ES-I3 (cell line): ENCODE measurements around the gene SBNO2.
A peak's percentile ranks its signal among the peaks of the same experiment; 100 is the strongest.

Experiments
- H3K36me3 ChIP-seq: 2 replicates; pipeline ENCODE4 v1.6.1; 2013; ENCODE audit warnings: mild to moderate bottlenecking, low read length, control low read depth, moderate library complexity; ENCODE audit not compliant: insufficient read depth
- H3K4me1 ChIP-seq: 2 replicates; pipeline ENCODE4 v1.6.1; 2013; ENCODE audit warnings: mild to moderate bottlenecking, control low read depth, low read length; ENCODE audit not compliant: insufficient read depth
- H3K9ac ChIP-seq: 2 replicates; pipeline ENCODE4 v1.6.1; 2013; ENCODE audit warnings: low read depth, mild to moderate bottlenecking, low read length, moderate library complexity
- H3K9me3 ChIP-seq: 2 replicates; pipeline ENCODE4 v1.6.1; 2013; ENCODE audit warnings: mild to moderate bottlenecking, low read length, moderate library complexity; ENCODE audit not compliant: control insufficient read depth, insufficient read depth

The SBNO2 gene, protein sequence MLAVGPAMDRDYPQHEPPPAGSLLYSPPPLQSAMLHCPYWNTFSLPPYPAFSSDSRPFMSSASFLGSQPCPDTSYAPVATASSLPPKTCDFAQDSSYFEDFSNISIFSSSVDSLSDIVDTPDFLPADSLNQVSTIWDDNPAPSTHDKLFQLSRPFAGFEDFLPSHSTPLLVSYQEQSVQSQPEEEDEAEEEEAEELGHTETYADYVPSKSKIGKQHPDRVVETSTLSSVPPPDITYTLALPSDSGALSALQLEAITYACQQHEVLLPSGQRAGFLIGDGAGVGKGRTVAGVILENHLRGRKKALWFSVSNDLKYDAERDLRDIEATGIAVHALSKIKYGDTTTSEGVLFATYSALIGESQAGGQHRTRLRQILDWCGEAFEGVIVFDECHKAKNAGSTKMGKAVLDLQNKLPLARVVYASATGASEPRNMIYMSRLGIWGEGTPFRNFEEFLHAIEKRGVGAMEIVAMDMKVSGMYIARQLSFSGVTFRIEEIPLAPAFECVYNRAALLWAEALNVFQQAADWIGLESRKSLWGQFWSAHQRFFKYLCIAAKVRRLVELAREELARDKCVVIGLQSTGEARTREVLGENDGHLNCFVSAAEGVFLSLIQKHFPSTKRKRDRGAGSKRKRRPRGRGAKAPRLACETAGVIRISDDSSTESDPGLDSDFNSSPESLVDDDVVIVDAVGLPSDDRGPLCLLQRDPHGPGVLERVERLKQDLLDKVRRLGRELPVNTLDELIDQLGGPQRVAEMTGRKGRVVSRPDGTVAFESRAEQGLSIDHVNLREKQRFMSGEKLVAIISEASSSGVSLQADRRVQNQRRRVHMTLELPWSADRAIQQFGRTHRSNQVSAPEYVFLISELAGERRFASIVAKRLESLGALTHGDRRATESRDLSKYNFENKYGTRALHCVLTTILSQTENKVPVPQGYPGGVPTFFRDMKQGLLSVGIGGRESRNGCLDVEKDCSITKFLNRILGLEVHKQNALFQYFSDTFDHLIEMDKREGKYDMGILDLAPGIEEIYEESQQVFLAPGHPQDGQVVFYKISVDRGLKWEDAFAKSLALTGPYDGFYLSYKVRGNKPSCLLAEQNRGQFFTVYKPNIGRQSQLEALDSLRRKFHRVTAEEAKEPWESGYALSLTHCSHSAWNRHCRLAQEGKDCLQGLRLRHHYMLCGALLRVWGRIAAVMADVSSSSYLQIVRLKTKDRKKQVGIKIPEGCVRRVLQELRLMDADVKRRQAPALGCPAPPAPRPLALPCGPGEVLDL (N-terminal part only)

GRCh38 chr19:1173845-1174809 lies at the start of gene SBNO2:
Gene SBNO2 (minus strand): TSS chr19:1174268. CDS start chr19:1154276, 19,992 bp downstream.
- peak within 1 kb of the TSS; percentile 92 for H3K9ac ChIP-seq
- H3K9me3 ChIP-seq, result no peaks in the 10 kb centered on the region
- no peaks in the 10 kb centered on the region for H3K36me3 ChIP-seq
- H3K4me1 ChIP-seq, result peaks cover 27% of the 10 kb centered on the region; the same call in 1 of the 2 replicates

- no peaks in the 10 kb centered on the region; the same call in 1 of the 2 replicates for H3K4me1 ChIP-seq
- H3K9me3 ChIP-seq, result no peaks in the 10 kb centered on the region
- H3K36me3 ChIP-seq, result no peaks in the 10 kb centered on the region; the same call in 1 of the 2 replicates
- no peak overlapping the region for H3K9ac ChIP-seq
Observed at GRCh38 chr19:1223018-1223855, 49.2 kb upstream of the SBNO2 start.

DNA sequence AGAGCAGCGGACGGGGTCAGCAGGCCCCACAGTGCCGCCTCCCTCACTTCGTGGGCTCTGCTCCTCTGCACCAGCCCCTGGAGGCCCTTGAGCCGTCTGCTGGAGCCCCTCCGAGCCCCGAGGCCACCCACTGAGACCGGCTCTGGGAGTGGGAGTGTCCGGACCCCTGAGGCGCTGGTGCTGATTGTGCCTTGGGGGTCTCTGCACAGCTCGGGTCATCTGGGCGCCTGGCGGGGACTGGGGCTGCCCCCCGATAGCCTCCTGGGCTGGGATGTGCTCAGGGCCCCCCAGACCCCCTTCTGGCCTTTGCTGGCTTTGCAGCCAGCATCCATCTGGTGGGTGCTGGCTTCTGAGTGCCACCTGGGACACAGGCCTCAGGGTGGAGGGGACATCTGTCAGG lies 48.3 kb upstream of the SBNO2 start:
- no peaks in the 10 kb centered on the region for H3K9me3 ChIP-seq
- no peak overlapping the region for H3K9ac ChIP-seq
- H3K36me3 ChIP-seq, result no peaks in the 10 kb centered on the region; the same call in 1 of the 2 replicates
- peaks cover 3% of the 10 kb centered on the region; the same call in 1 of the 2 replicates for H3K4me1 ChIP-seq

DNA sequence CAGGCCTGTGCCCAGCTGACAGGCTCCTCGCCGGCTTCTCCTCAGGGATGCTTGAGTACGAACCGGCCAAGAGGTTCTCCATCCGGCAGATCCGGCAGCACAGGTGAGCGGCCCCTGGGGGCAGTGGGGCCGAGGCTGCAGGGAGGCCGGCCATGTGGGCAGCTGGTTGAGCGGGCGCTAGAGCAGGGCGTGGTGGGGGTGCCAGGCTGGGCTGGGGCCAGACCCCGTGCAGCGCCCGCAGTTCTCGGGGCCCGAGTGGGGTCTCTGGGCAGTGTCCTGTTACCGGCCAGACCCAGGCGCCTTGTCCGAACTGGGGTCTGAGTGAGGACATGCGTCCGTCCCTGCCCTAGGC lies 47.8 kb upstream of the SBNO2 start:
- Histone ChIP-seq H3K4me1 (peaks cover 6% of the 10 kb centered on the region; the same call in 1 of the 2 replicates), H3K9ac (no peak overlapping the region), H3K9me3 (no peaks in the 10 kb centered on the region), H3K36me3 (no peaks in the 10 kb centered on the region; the same call in 1 of the 2 replicates)

DNA sequence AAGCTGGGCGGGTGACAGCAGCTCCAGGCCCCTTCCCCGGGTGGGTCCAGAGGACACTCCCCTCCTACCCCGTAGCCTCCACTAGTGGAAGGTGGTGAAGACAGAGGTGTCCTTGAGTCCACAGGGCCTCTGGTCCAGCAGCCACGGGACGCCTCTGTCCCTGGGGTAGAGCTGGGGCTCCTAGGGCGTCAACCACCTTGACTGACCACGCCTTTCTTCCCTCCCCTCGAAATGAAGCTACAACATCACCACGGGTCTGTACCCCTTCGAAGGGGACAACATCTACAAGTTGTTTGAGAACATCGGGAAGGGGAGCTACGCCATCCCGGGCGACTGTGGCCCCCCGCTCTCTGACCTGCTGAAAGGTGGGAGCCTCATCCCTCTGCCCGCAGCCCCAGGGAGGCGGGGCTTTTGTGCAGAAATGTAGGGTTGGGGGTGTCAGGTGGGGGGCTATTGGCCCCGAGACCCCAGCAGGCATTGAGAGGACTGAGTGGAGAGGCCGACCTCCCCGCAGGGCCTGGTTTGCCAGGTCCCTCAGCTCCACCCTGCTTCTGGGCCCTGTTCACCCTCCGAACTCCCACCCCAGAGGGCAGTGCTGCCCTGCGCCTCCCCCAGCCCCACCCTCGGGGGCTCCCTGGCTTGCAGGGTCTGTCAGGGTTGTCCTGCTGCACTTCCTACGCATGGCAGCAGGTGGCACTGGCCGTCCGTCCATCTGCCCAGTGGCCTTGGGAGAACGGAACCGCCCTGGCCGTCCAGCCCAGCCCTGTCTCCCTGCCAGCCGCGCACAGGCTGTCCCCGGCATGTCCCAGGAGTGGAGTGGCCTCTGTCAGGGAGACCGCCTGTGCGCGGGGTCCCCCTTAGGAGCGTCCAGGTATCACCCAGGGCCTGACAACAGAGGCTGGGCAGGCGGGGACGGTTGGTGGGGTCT lies 47.2 kb upstream of the SBNO2 start:
- Histone ChIP-seq H3K9ac (no peak overlapping the region), H3K36me3 (no peaks in the 10 kb centered on the region; the same call in 1 of the 2 replicates), H3K9me3 (no peaks in the 10 kb centered on the region), H3K4me1 (peaks cover 6% of the 10 kb centered on the region; the same call in 1 of the 2 replicates)

DNA sequence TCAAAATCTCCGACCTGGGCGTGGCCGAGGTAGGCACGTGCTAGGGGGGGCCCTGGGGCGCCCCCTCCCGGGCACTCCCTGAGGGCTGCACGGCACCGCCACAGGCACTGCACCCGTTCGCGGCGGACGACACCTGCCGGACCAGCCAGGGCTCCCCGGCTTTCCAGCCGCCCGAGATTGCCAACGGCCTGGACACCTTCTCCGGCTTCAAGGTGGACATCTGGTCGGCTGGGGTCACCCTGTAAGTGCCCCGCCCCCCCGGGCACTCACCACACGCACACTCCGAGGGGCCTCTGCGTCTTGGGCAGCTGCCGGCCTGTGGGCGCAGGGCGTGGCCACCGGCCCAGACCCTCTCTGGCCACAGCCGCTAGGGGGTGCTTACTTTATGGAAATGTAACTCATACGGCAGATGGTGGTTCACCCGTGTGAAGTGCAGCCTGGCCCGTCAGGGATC lies 46.4 kb upstream of the SBNO2 start:
- H3K4me1 ChIP-seq, result peaks cover 6% of the 10 kb centered on the region; the same call in 1 of the 2 replicates
- no peaks in the 10 kb centered on the region for H3K9me3 ChIP-seq
- H3K36me3 ChIP-seq, result no peaks in the 10 kb centered on the region; the same call in 1 of the 2 replicates
- H3K9ac ChIP-seq, result no peak overlapping the region

- peaks cover 12% of the 10 kb centered on the region; the same call in 1 of the 2 replicates for H3K4me1 ChIP-seq
- H3K36me3 ChIP-seq, result no peaks in the 10 kb centered on the region; the same call in 1 of the 2 replicates
- H3K9ac ChIP-seq, result no peak overlapping the region
- H3K9me3 ChIP-seq, result no peaks in the 10 kb centered on the region
Observed at GRCh38 chr19:1219786-1220476, 45.9 kb upstream of the SBNO2 start.

DNA sequence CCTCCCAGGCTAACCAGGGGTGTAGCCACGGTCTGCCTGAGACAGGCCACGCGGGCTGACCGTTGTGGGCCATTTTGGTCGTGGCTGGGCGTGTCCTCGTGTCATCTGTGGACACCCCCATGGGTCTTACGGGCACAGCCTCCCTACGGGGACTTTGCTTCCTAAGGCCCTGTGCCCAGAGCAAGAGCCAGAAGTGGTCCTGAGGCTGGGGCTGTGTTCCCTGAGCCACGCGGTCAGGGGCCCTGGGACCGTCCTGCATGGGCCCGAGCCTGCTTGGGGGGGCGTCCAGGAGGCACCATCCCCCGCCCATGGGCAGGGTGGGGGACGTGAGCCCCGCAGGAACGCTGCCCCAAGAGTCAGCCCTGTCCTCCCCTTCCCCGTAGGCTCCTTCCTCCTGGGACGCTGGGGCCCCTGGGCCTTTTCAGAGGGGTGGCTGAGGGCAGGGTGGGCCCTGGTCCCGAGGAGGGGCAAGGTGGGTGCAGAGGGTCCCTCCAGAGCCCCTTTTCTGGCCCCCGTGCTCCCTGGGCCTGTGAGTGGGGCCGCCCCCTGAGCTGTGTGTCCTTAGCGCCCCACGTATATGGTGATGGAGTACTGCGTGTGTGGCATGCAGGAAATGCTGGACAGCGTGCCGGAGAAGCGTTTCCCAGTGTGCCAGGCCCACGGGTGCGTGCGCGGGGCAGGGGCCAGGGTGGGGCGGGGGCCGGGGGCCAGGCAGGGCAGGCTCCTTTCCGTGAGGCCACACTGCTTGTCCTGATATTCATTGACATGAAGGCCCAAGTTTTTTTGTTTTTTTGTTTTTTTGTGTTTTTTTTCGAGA lies 44.9 kb upstream of the SBNO2 start:
- Histone ChIP-seq H3K36me3 (no peaks in the 10 kb centered on the region; the same call in 1 of the 2 replicates), H3K9me3 (no peaks in the 10 kb centered on the region), H3K9ac (no peak overlapping the region), H3K4me1 (peaks cover 19% of the 10 kb centered on the region; the same call in 1 of the 2 replicates)

GRCh38 chr19:1217366-1217765 lies 43.3 kb upstream of the SBNO2 start:
- Histone ChIP-seq H3K9ac (no peak overlapping the region), H3K4me1 (peaks cover 19% of the 10 kb centered on the region; the same call in 1 of the 2 replicates), H3K36me3 (no peaks in the 10 kb centered on the region; the same call in 1 of the 2 replicates), H3K9me3 (no peaks in the 10 kb centered on the region)

DNA sequence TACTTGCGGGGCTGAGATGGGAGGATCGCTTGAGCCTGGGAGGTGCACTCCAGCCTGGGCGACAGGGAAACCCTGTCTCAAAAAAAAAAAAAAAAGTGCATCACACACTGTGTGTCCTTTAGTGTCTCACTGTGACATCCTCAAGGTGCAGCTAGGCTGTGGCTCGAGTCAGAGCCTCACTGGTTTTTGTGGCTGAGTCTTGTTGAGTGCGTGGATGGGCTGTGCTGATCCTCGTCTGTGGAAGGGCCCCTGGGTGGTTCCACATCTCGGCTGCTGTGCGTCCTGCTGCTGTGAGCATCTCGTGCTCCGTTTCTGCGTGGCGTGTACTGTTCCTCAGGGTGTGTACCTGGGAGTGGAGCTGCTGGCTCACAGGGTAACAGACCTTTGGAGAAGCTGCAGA lies 42.7 kb upstream of the SBNO2 start:
- H3K9me3 ChIP-seq, result no peaks in the 10 kb centered on the region
- H3K36me3 ChIP-seq, result no peaks in the 10 kb centered on the region; the same call in 1 of the 2 replicates
- H3K9ac ChIP-seq, result no peak overlapping the region
- H3K4me1 ChIP-seq, result peaks cover 19% of the 10 kb centered on the region; the same call in 1 of the 2 replicates
